CD4-positive, alpha-beta T cell treated with Interferon alpha-2 for 1 hour (primary cell): ENCODE data around the gene GPRIN2.
A peak's percentile ranks its signal among the peaks of the same experiment; 100 is the strongest.

ENCODE experiments used
- DNase-seq, 2 donors: peaks; one replicate each; pipeline ENCODE4 v3.0.0-alpha.2; 2020 to 2022

Gene GPRIN2

GRCh38 chr10:46565591-46566332, 9.3 kb upstream of the GPRIN2 start:
- DNase-seq, result peak; percentile 47 to 56

- no peak for DNase-seq
Observed at GRCh38 chr10:46560952-46561351, 4.5 kb upstream of the GPRIN2 start.

GRCh38 chr10:46560381-46560780, 3.9 kb upstream of the GPRIN2 start:
- DNase-seq, result no peak

GRCh38 chr10:46559231-46559671, 2.8 kb upstream of the GPRIN2 start:
- DNase-seq, result no peak

- peak in 1 of 2 donors; percentile 1 for DNase-seq
Observed at GRCh38 chr10:46558392-46559185, 2.1 kb upstream of the GPRIN2 start.

- DNase-seq, result no peak
Observed at GRCh38 chr10:46558122-46558391, 1.6 kb upstream of the GPRIN2 start.

- no peak for DNase-seq
Observed at GRCh38 chr10:46557319-46558121, 1.1 kb upstream of the GPRIN2 start.

- no peak for DNase-seq
Observed at GRCh38 chr10:46555713-46556514, 544 bp downstream of the GPRIN2 start.

GRCh38 chr10:46555366-46555712, 1.1 kb downstream of the GPRIN2 start:
- no peak for DNase-seq

- no peak for DNase-seq
Observed at GRCh38 chr10:46554166-46554781, 2.2 kb downstream of the GPRIN2 start.

- no peak for DNase-seq
Observed at GRCh38 chr10:46553238-46554049, 3.0 kb downstream of the GPRIN2 start.

GRCh38 chr10:46552526-46553237, 3.8 kb downstream of the GPRIN2 start:
- no peak for DNase-seq

GRCh38 chr10:46551701-46552525, 4.5 kb downstream of the GPRIN2 start:
- no peak for DNase-seq

GRCh38 chr10:46550795-46551700, 5.4 kb downstream of the GPRIN2 start:
- DNase-seq, result no peak

GRCh38 chr10:46550076-46550790, 6.2 kb downstream of the GPRIN2 start:
- no peak for DNase-seq

- no peak for DNase-seq
Observed at GRCh38 chr10:46549171-46550075, 7.0 kb downstream of the GPRIN2 start.
